Stomach (tissue), 4 donors: ENCODE results near the gene FLNC.

Experiments used
- EP300 ChIP-seq: sonication (generic); formaldehyde crosslinking; IDR thresholded peaks from one replicate; pipeline ENCODE4 v1.6.1; 2017; ENCODE audit warnings: antibody characterized with exemption
- POLR2A ChIP-seq, 4 donors: fragments of 450-650 bp; IDR thresholded peaks; one replicate each; pipeline ENCODE4 v1.6.1; 2016; ENCODE audit warnings: antibody characterized with exemption in 4 of 4, control low read depth in 2 of 4, mild to moderate bottlenecking in 1 of 4, moderate library complexity in 1 of 4
- POLR2AphosphoS5 ChIP-seq, 3 donors: sonication (generic); formaldehyde crosslinking; IDR thresholded peaks; one replicate each; pipeline ENCODE4 v1.6.1; 2016; ENCODE audit warnings: antibody characterized with exemption in 3 of 3
- TF ChIP-seq, protein P1 (sequence below), 7 experiments: fragments of 450-650 bp in 4 of 7; fragments of 200-600 bp in 3 of 7; sonication (generic) in 3 of 7; IDR thresholded peaks; one replicate each; pipeline ENCODE4 v1.5.1; 2016 to 2019; ENCODE audit warnings: antibody characterized with exemption in 7 of 7, control low read depth in 2 of 7, mild to moderate bottlenecking in 1 of 7

DNA sequence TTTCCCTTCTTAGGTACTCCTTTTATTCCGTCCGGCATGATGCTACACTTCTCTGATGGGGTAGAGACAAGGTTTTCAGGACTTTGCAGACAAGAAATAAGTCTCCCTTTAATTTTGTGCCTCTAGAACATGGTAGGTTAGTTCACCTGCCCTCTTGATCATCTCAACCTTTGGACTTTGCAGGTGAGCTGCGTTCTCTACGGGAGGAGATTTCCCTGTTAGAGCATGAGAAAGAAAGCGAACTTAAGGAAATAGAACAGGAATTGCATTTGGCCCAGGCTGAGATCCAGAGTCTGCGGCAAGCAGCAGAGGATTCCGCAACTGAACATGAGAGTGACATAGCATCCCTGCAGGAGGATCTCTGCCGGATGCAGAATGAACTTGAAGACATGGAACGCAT lies 29.2 kb upstream of the FLNC start:
- TF ChIP-seq, protein P1, sequence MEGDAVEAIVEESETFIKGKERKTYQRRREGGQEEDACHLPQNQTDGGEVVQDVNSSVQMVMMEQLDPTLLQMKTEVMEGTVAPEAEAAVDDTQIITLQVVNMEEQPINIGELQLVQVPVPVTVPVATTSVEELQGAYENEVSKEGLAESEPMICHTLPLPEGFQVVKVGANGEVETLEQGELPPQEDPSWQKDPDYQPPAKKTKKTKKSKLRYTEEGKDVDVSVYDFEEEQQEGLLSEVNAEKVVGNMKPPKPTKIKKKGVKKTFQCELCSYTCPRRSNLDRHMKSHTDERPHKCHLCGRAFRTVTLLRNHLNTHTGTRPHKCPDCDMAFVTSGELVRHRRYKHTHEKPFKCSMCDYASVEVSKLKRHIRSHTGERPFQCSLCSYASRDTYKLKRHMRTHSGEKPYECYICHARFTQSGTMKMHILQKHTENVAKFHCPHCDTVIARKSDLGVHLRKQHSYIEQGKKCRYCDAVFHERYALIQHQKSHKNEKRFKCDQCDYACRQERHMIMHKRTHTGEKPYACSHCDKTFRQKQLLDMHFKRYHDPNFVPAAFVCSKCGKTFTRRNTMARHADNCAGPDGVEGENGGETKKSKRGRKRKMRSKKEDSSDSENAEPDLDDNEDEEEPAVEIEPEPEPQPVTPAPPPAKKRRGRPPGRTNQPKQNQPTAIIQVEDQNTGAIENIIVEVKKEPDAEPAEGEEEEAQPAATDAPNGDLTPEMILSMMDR (IDR thresholded peaks at IDR 0.05) = no peak
- TF ChIP-seq POLR2AphosphoS5 (IDR thresholded peaks at IDR 0.05) (no peak), POLR2A (IDR thresholded peaks at IDR 0.05) (no peak), EP300 (no peak)
